GM19438 (cell line): ENCODE measurements around the gene OBI1.

ENCODE experiments used
- ATAC-seq: cut with Tn5 transposase; IDR thresholded peaks from one replicate; pipeline ENCODE4 v1.9.1; 2021; ENCODE audit warnings: low read depth; ENCODE audit not compliant: unreplicated experiment

Gene OBI1

DNA sequence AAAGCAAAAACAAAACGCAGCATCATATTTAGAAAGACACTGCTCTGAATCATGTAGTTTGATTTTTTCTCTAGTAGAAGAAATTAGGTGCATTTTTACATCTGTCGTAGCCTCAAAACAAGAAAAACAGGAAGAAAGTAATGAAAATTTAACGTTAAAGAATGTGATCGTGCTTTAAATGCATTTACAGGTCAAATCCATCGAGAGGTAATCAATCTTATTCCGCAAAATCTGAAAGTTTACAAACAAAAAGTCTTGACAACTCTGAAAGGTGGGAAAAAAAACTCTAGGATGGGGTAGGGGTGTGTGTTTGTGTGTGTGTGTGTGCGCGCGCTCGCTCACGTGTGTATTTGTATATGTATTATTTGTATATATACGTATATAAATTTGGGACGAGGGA lies 65.8 kb downstream of the OBI1 start:
- no peak for ATAC-seq

DNA sequence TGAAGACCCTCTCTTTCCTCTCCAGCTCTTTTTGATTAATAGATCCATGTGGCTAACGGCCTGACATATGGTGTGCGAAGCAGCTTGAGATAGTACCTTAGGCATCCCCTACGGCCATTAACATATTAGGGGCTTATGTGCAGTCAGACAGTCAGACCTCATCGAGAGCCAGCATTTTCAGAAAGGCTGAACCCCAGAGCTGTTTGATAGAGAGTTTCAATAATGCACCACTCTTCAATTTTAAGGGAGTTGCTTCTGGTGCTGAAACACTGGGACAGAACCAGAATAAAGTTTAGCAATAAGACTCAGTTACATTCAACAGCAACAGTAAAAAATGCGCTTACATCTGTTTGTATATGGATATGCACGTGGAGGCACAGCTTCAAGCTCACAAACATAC lies 66.4 kb downstream of the OBI1 start:
- no peak for ATAC-seq

- no peak for ATAC-seq
Observed at GRCh38 chr13:78589206-78589605, 69.7 kb downstream of the OBI1 start.

- no peak for ATAC-seq
Observed at GRCh38 chr13:78587395-78587794, 71.6 kb downstream of the OBI1 start.

- ATAC-seq, result no peak
Observed at GRCh38 chr13:78586706-78587105, 72.2 kb downstream of the OBI1 start.

GRCh38 chr13:78576261-78576660 lies 82.7 kb downstream of the OBI1 start:
- no peak for ATAC-seq

GRCh38 chr13:78572459-78572858 lies 86.5 kb downstream of the OBI1 start:
- no peak for ATAC-seq

- no peak for ATAC-seq
Observed at GRCh38 chr13:78569029-78569428, 89.9 kb downstream of the OBI1 start.

- no peak for ATAC-seq
Observed at GRCh38 chr13:78566631-78567030, 92.3 kb downstream of the OBI1 start.
